Astrocyte (in vitro differentiated cells and primary cell): ENCODE data around the gene ZNF594. TPM values are rescaled to one million over a fixed set of nuclear protein-coding genes. Genes with fewer than 3 reads are reported as not detected.
"Not testable (repeated sequence)": the region's sequence is repeated elsewhere in the genome, so short reads cannot be mapped to it uniquely, and the experiment has no call there.

Experiments used
- DNase-seq: peaks from one replicate; pipeline ENCODE4 v3.0.0-alpha.2; 2010; ENCODE audit warnings: low read depth
- FAIRE-seq: peaks from 2 replicates; lab custom pipeline; 2011; peaks lifted over from hg19 to GRCh38; lab: Jason Lieb, UNC
- H2AFZ ChIP-seq: 2 replicates; pipeline ENCODE4 v1.6.0; 2012; ENCODE audit warnings: low read depth, low read length, inconsistent platforms
- H3K27ac ChIP-seq: 2 replicates; pipeline ENCODE4 v1.5.1; 2011; ENCODE audit warnings: low read depth, low read length, inconsistent platforms
- H3K27me3 ChIP-seq: 2 replicates; pipeline ENCODE4 v1.6.0; 2011; ENCODE audit warnings: low read length, inconsistent platforms; ENCODE audit not compliant: insufficient read depth
- H3K36me3 ChIP-seq: 2 replicates; pipeline ENCODE4 v1.5.1; 2011; ENCODE audit warnings: low read length, inconsistent platforms; ENCODE audit not compliant: insufficient read depth
- H3K4me1 ChIP-seq: 2 replicates; pipeline ENCODE4 v1.5.1; 2011; ENCODE audit warnings: low read length, inconsistent platforms; ENCODE audit not compliant: insufficient read depth
- H3K4me2 ChIP-seq: 2 replicates; pipeline ENCODE4 v1.6.0; 2012; ENCODE audit warnings: low read length, inconsistent platforms
- H3K4me3 ChIP-seq: 2 replicates; pipeline ENCODE4 v1.5.1; 2011; ENCODE audit warnings: low read depth, mild to moderate bottlenecking, low read length, inconsistent platforms; ENCODE audit not compliant: insufficient read depth
- H3K79me2 ChIP-seq: 2 replicates; pipeline ENCODE4 v1.6.0; 2012; ENCODE audit warnings: mild to moderate bottlenecking, low read length, inconsistent platforms; ENCODE audit not compliant: insufficient read depth
- H3K9ac ChIP-seq: 2 replicates; pipeline ENCODE4 v1.6.0; 2012; ENCODE audit warnings: mild to moderate bottlenecking, low read length, inconsistent platforms
- H3K9me3 ChIP-seq: 2 replicates; pipeline ENCODE4 v1.5.1; 2012; ENCODE audit warnings: low read depth, mild to moderate bottlenecking, low read length, inconsistent platforms; ENCODE audit not compliant: insufficient read depth
- H4K20me1 ChIP-seq: 2 replicates; pipeline ENCODE4 v1.6.0; 2012; ENCODE audit warnings: low read length, inconsistent platforms; ENCODE audit not compliant: insufficient read depth
- H3K27ac Mint-ChIP-seq: one replicate; pipeline ENCODE4 v1.8.0; 2021; ENCODE audit warnings: mild to moderate bottlenecking, mixed read lengths; ENCODE audit not compliant: unreplicated experiment
- H3K27me3 Mint-ChIP-seq: one replicate; pipeline ENCODE4 v1.8.0; 2021; ENCODE audit warnings: low read depth, mixed read lengths; ENCODE audit not compliant: unreplicated experiment
- H3K36me3 Mint-ChIP-seq: one replicate; pipeline ENCODE4 v1.8.0; 2021; ENCODE audit warnings: low read depth, mixed read lengths; ENCODE audit not compliant: unreplicated experiment
- H3K4me1 Mint-ChIP-seq: one replicate; pipeline ENCODE4 v1.8.0; 2021; ENCODE audit warnings: low read depth, mixed read lengths; ENCODE audit not compliant: unreplicated experiment
- H3K4me3 Mint-ChIP-seq: one replicate; pipeline ENCODE4 v1.8.0; 2021; ENCODE audit warnings: mild to moderate bottlenecking, moderate library complexity, mixed read lengths; ENCODE audit not compliant: unreplicated experiment
- H3K9me3 Mint-ChIP-seq: one replicate; pipeline ENCODE4 v1.8.0; 2021; ENCODE audit warnings: mild to moderate bottlenecking, mixed read lengths; ENCODE audit not compliant: unreplicated experiment
- EZH2 ChIP-seq: IDR thresholded peaks from 2 replicates; pipeline ENCODE4 v1.6.1; 2012; ENCODE audit warnings: mild to moderate bottlenecking, low read length, inconsistent platforms; ENCODE audit not compliant: insufficient read depth
- total RNA-seq: library from RNA; stranded (reverse); gene quantifications from 2 replicates; pipeline ENCODE4 v1.2.1, GENCODE V29; 2021
- TF ChIP-seq, protein P1 (sequence below): IDR thresholded peaks from 2 replicates; pipeline ENCODE4 v1.5.1; 2011; ENCODE audit warnings: low read depth, mild to moderate bottlenecking, inconsistent platforms, low read length, moderate library complexity; ENCODE audit not compliant: insufficient read depth

Gene ZNF594
- total RNA-seq, 1 donor from 2014 or later, result 8.9 TPM

DNA sequence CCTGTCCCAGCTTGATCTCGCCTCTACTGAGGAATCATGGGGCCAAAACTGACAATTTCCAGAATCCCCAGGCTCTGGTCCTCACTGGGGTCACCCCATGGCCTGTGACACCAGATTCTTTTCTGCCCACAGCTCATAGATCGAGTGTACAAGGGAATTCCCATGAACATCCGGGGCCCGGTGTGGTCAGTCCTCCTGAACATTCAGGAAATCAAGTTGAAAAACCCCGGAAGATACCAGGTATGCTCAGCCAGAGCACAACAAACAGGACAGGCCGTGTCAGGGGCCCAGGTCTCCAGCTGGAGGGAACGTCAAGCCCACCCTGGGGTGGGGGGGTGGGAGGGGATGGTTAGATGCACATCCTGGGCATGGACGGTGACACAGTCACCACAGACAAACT lies 58.4 kb downstream of the ZNF594 start:
- H3K4me1 Mint-ChIP-seq, result peaks cover 9% of the 10 kb centered on the region
- H3K4me2 ChIP-seq, result no peak overlapping the region
- no peaks in the 10 kb centered on the region for H3K27me3 ChIP-seq
- H3K79me2 ChIP-seq, result no peaks in the 10 kb centered on the region
- no peaks in the 10 kb centered on the region for H3K36me3 ChIP-seq
- H3K9me3 ChIP-seq, result no peaks in the 10 kb centered on the region
- no peaks in the 10 kb centered on the region for H4K20me1 ChIP-seq
- no peak for TF ChIP-seq EZH2
- TF ChIP-seq, protein P1, sequence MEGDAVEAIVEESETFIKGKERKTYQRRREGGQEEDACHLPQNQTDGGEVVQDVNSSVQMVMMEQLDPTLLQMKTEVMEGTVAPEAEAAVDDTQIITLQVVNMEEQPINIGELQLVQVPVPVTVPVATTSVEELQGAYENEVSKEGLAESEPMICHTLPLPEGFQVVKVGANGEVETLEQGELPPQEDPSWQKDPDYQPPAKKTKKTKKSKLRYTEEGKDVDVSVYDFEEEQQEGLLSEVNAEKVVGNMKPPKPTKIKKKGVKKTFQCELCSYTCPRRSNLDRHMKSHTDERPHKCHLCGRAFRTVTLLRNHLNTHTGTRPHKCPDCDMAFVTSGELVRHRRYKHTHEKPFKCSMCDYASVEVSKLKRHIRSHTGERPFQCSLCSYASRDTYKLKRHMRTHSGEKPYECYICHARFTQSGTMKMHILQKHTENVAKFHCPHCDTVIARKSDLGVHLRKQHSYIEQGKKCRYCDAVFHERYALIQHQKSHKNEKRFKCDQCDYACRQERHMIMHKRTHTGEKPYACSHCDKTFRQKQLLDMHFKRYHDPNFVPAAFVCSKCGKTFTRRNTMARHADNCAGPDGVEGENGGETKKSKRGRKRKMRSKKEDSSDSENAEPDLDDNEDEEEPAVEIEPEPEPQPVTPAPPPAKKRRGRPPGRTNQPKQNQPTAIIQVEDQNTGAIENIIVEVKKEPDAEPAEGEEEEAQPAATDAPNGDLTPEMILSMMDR, result no peak
- no peak overlapping the region for H2AFZ ChIP-seq
- H3K9ac ChIP-seq, result no peak overlapping the region
- H3K27ac Mint-ChIP-seq, result no peak overlapping the region
- no peak overlapping the region for H3K4me3 Mint-ChIP-seq
- H3K27me3 Mint-ChIP-seq, result peaks cover 7% of the 10 kb centered on the region
- peaks cover 5% of the 10 kb centered on the region for H3K9me3 Mint-ChIP-seq
- no peak overlapping the region for H3K4me3 ChIP-seq
- H3K27ac ChIP-seq, result no peak overlapping the region
- no peak for DNase-seq
- H3K36me3 Mint-ChIP-seq, result no peaks in the 10 kb centered on the region
- FAIRE-seq, result no peak
- no peaks in the 10 kb centered on the region for H3K4me1 ChIP-seq

- H3K9me3 Mint-ChIP-seq, FAIRE-seq, H3K79me2 ChIP-seq, H3K27me3 ChIP-seq, H4K20me1 ChIP-seq, H3K4me1 ChIP-seq, H3K9ac ChIP-seq, H3K4me3 Mint-ChIP-seq, H3K27ac Mint-ChIP-seq, DNase-seq, H3K9me3 ChIP-seq, H3K4me1 Mint-ChIP-seq, H2AFZ ChIP-seq, H3K27ac ChIP-seq, H3K36me3 Mint-ChIP-seq, H3K4me2 ChIP-seq, H3K4me3 ChIP-seq, H3K27me3 Mint-ChIP-seq, H3K36me3 ChIP-seq: not testable (repeated sequence)
Observed at GRCh38 chr17:5132503-5133225, 59.0 kb downstream of the ZNF594 start.

DNA sequence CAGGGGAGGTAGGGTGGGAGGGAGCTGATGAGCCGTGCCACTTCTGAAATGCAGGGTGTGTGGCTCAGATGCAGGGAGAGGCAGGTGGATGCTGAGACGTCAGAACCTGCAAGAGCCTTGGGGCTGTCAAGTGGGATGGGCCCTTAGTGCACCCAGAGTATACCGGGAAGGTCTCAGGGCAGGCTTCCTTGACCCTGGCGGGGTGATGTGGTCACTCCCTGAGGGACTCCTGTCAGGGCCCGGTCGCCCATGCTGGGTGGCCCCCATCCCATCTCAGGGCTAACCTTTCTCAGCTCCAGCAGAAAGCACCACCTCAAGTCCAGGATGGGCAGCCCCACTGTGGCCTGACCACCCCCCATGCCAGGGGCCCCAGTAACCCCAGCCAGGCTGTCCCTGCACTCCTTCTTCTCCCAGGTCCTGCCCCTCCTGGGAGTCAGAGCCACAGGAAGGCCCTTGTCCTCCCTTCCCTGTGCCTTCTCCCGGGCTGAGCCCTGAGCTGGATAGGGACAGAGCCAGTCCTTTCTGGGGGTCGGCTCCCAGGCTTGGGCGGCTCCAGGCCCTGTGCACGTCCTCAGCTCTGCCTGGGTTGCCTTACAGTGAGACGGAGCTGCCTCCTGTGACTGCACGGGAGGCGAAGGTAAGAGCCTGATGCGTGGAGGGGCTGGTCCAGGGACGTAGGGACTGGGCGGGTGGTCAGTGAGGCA lies 59.7 kb downstream of the ZNF594 start:
- H3K27ac ChIP-seq, H3K4me1 Mint-ChIP-seq, H3K9me3 Mint-ChIP-seq, H3K4me3 Mint-ChIP-seq, H4K20me1 ChIP-seq, H3K9me3 ChIP-seq, H3K4me3 ChIP-seq, H3K4me1 ChIP-seq, H3K36me3 ChIP-seq, H3K9ac ChIP-seq, H3K36me3 Mint-ChIP-seq, H3K27me3 ChIP-seq, H3K27ac Mint-ChIP-seq, H3K4me2 ChIP-seq, DNase-seq, FAIRE-seq, H3K79me2 ChIP-seq, H2AFZ ChIP-seq: not testable (repeated sequence)
- peaks cover 10% of the 10 kb centered on the region for H3K27me3 Mint-ChIP-seq
